GM12878 (cell line): ENCODE data around the gene LRRC4.

Experiments
- BCL11A ChIP-seq: IDR thresholded peaks from 2 replicates; pipeline ENCODE4 v1.6.1; 2011; ENCODE audit warnings: low read depth, low read length
- NR2C2 ChIP-seq: IDR thresholded peaks from 2 replicates; pipeline ENCODE4 v1.6.1; 2011; ENCODE audit warnings: borderline replicate concordance, low read depth; ENCODE audit not compliant: control insufficient read depth, insufficient read length

DNA sequence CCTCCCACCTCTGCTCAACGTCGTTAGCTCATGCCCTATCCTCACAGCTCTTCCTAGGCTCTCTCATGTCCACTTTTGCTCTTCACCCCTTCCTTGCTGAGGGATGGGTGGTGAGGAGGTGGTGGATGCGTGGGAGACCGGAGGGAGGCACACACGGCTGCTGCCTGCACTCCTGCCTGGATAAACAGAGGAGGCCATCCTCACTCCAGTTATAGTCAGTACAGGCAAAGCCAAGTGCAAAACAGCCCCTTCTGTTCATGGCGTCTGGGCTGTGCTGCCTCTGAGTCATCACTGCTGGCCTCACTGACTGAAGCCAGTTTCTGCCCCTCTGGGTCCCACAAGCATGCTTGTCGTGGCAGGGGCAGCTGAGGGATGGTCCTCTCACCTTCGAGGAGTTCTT lies 31.9 kb upstream of the LRRC4 start:
- TF ChIP-seq BCL11A (no peak), NR2C2 (no peak)
